Thyroid gland (tissue), 4 donors: ENCODE data around the gene CLRN2. TPM values are rescaled to one million over a fixed set of nuclear protein-coding genes. Genes with fewer than 3 reads are reported as not detected.

ENCODE experiments used
- DNase-seq, 2 donors: peaks; one replicate each; pipeline ENCODE4 v3.0.0-alpha.2; 2019
- H3K27ac ChIP-seq, 3 donors: fragments of 200-600 bp; sonication (generic); 1 replicate in 2 of 3; 2 replicates in 1 of 3; pipeline ENCODE4 v1.5.1; 2016 to 2019; ENCODE audit warnings: mild to moderate bottlenecking in 1 of 3, moderate library complexity in 1 of 3
- H3K27me3 ChIP-seq: fragments of 200-600 bp; sonication (generic); one replicate; pipeline ENCODE4 v1.5.1; 2019
- H3K36me3 ChIP-seq, 2 donors: fragments of 200-600 bp; sonication (generic); one replicate each; pipeline ENCODE4 v1.5.1; 2016 to 2019
- H3K4me1 ChIP-seq, 2 donors: fragments of 200-600 bp; sonication (generic); one replicate each; pipeline ENCODE4 v1.5.1; 2017 to 2019
- H3K4me3 ChIP-seq, 3 donors: fragments of 200-600 bp; sonication (generic); replicated peaks in 1 of 3; 1 replicate in 2 of 3; 2 replicates in 1 of 3; pipeline ENCODE4 v1.5.1; 2016; ENCODE audit warnings: mild to moderate bottlenecking in 1 of 3
- H3K9me3 ChIP-seq: fragments of 200-600 bp; sonication (generic); one replicate; pipeline ENCODE4 v1.5.1; 2017
- POLR2A ChIP-seq, 2 donors: fragments of 450-650 bp; IDR thresholded peaks; one replicate each; pipeline ENCODE4 v1.6.1; 2017; ENCODE audit warnings: antibody characterized with exemption in 2 of 2, mild to moderate bottlenecking in 2 of 2, moderate library complexity in 1 of 2
- WGBS, 2 donors: methylation state at CpG; one replicate each; pipeline ENCODE4 v1.1.5; 2017; 5-methylcytosine and 5-hydroxymethylcytosine counted together
- intact Hi-C: fragments of 100-400 bp; cut with DNase I; formaldehyde crosslinking; loops from one replicate; pipeline ENCODE4 v1.15.1; 2023
- total RNA-seq, 4 donors: library from RNA; depleted of rRNA; stranded (reverse); fragments of >200 nt; gene quantifications; one replicate each; pipeline ENCODE4 v1.2.3, GENCODE V29; 2016
- TF ChIP-seq, protein P1 (sequence below), 6 experiments: fragments of 200-600 bp in 3 of 6; fragments of 450-650 bp in 3 of 6; sonication (generic) in 3 of 6; IDR thresholded peaks; one replicate each; pipeline ENCODE4 v1.5.1; 2016 to 2019; ENCODE audit warnings: antibody characterized with exemption in 6 of 6, mild to moderate bottlenecking in 2 of 6, inconsistent platforms in 1 of 6, moderate library complexity in 1 of 6

CLRN2 gene
- total RNA-seq, 4 donors from 2014 or later, result not detected

GRCh38 chr4:17476853-17477252, 38.1 kb upstream of the CLRN2 start:
- 75 to 86% methylated on average over 3 of the region's 3 CpGs for WGBS, 2 donors
- TF ChIP-seq, protein P1, sequence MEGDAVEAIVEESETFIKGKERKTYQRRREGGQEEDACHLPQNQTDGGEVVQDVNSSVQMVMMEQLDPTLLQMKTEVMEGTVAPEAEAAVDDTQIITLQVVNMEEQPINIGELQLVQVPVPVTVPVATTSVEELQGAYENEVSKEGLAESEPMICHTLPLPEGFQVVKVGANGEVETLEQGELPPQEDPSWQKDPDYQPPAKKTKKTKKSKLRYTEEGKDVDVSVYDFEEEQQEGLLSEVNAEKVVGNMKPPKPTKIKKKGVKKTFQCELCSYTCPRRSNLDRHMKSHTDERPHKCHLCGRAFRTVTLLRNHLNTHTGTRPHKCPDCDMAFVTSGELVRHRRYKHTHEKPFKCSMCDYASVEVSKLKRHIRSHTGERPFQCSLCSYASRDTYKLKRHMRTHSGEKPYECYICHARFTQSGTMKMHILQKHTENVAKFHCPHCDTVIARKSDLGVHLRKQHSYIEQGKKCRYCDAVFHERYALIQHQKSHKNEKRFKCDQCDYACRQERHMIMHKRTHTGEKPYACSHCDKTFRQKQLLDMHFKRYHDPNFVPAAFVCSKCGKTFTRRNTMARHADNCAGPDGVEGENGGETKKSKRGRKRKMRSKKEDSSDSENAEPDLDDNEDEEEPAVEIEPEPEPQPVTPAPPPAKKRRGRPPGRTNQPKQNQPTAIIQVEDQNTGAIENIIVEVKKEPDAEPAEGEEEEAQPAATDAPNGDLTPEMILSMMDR (IDR thresholded peaks at IDR 0.05), result no peak
- no peak for TF ChIP-seq POLR2A (IDR thresholded peaks at IDR 0.05)
- Histone ChIP-seq H3K4me1 (no peaks in the 10 kb centered on the region), H3K36me3 (no peaks in the 10 kb centered on the region), H3K4me3 (no peak overlapping the region), H3K27ac (no peak overlapping the region), H3K9me3 (no peaks in the 10 kb centered on the region), H3K27me3 (no peaks in the 10 kb centered on the region)
- intact Hi-C loops, result loop anchor here (10.0 kb wide), 1 partner anchor 1182 kb away; no protein-coding TSS in a partner anchor
- no peak for DNase-seq

GRCh38 chr4:17477774-17478472, 37.0 kb upstream of the CLRN2 start:
- H3K4me1 ChIP-seq, result no peaks in the 10 kb centered on the region
- 93 to 95% methylated on average over 9 of the region's 9 CpGs for WGBS, 2 donors
- H3K4me3 ChIP-seq, result no peak overlapping the region
- no peaks in the 10 kb centered on the region for H3K27me3 ChIP-seq
- no peak for DNase-seq
- TF ChIP-seq, protein P1 (IDR thresholded peaks at IDR 0.05), result no peak
- TF ChIP-seq POLR2A (IDR thresholded peaks at IDR 0.05), result no peak
- intact Hi-C loops, result loop anchor here (10.0 kb wide), 1 partner anchor 1183 kb away; no protein-coding TSS in a partner anchor
- H3K27ac ChIP-seq, result no peak overlapping the region
- H3K9me3 ChIP-seq, result no peaks in the 10 kb centered on the region
- no peaks in the 10 kb centered on the region for H3K36me3 ChIP-seq

GRCh38 chr4:17480210-17480927, 34.6 kb upstream of the CLRN2 start:
- Histone ChIP-seq H3K36me3 (peaks cover 0 to 2% of the 10 kb centered on the region in 2 donors), H3K9me3 (no peaks in the 10 kb centered on the region), H3K27ac (no peak overlapping the region), H3K4me3 (no peak overlapping the region), H3K4me1 (no peaks in the 10 kb centered on the region), H3K27me3 (no peaks in the 10 kb centered on the region)
- WGBS, 2 donors, result 78 to 84% methylated on average over 7 of the region's 7 CpGs
- TF ChIP-seq, protein P1 (IDR thresholded peaks at IDR 0.05), result no peak
- no peak for TF ChIP-seq POLR2A (IDR thresholded peaks at IDR 0.05)
- no peak for DNase-seq
- intact Hi-C loops, result no loop called here

DNA sequence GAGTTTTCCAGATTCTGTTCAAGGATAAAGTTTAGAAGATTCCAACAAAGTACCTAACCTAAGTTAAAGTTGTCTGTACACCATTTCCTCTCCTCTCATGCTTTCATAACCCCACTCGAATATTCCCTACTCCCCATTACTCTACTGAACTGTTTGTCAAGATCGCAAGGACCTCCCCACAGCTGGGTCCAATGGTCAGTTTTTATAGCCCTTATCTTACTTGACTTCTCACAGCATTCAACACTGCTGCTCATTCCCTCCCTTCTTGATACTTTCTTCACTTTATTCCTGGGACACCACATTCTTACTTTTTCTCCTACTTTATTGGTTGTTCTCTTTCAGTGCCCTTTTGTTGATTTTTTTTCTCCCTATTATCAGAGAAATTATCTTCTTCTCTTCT, 34.0 kb upstream of the CLRN2 start:
- intact Hi-C loops, result no loop called here
- Histone ChIP-seq H3K9me3 (no peaks in the 10 kb centered on the region), H3K36me3 (peaks cover 0 to 3% of the 10 kb centered on the region in 2 donors), H3K4me1 (no peaks in the 10 kb centered on the region), H3K27me3 (no peaks in the 10 kb centered on the region), H3K27ac (no peak overlapping the region), H3K4me3 (no peak overlapping the region)
- 94 to 97% methylated on average over 2 of the region's 2 CpGs for WGBS, 2 donors
- DNase-seq, result no peak
- no peak for TF ChIP-seq POLR2A (IDR thresholded peaks at IDR 0.05)
- TF ChIP-seq, protein P1 (IDR thresholded peaks at IDR 0.05), result no peak

GRCh38 chr4:17482716-17483115, 32.2 kb upstream of the CLRN2 start:
- Histone ChIP-seq H3K9me3 (no peaks in the 10 kb centered on the region), H3K36me3 (peaks cover 6 to 11% of the 10 kb centered on the region in 2 donors), H3K4me3 (no peak overlapping the region), H3K27me3 (no peaks in the 10 kb centered on the region), H3K27ac (no peak overlapping the region), H3K4me1 (no peaks in the 10 kb centered on the region)
- WGBS, 2 donors, result 93 to 96% methylated on average over 2 of the region's 2 CpGs
- intact Hi-C loops, result no loop called here
- no peak for DNase-seq
- no peak for TF ChIP-seq POLR2A (IDR thresholded peaks at IDR 0.05)
- TF ChIP-seq, protein P1 (IDR thresholded peaks at IDR 0.05), result no peak
